HG03575 (cell line): Measurements from ENCODE around the gene CTNND2.
"Not testable (repeated sequence)": the region's sequence is repeated elsewhere in the genome, so short reads cannot be mapped to it uniquely, and the experiment has no call there.

Experiments used
- ATAC-seq: cut with Tn5 transposase; IDR thresholded peaks from one replicate; pipeline ENCODE4 v1.9.1; 2021; ENCODE audit not compliant: unreplicated experiment, insufficient number of reproducible peaks, low FRiP score; ENCODE audit errors: extremely low read depth

Gene CTNND2

DNA sequence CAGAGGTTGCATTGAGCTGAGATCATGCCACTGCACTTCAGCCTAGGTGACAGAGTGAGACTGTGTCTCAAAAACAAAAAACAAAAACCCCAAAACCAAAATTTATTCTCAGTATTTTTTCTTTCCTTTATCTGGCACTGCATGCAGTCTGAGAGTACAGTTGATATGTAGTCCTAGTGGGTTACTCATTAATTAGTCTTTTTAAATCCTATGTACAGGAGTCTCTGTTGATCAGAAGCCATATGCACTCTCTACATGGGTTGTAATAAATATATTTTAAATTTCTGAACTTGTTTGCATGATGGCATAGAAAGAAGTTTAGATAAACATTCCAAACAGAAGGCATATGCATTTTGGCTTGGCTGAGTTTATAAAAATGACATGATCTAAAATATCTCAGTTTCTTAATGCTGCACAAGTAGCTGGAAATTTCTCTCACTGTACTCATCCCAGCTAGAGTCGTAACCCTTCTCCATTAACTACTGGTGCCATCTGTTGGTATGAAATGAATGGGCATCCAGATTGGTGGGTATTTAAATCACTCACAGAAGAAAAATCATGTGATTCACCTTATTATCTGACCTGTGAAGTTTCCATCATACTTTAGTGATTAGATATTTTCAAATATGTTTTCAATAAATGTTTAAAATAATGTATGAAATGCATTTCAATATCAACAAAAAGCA lies 284.8 kb downstream of the CTNND2 start:
- ATAC-seq = no peak

GRCh38 chr5:11617080-11617479 lies 287.2 kb downstream of the CTNND2 start:
- ATAC-seq = no peak

DNA sequence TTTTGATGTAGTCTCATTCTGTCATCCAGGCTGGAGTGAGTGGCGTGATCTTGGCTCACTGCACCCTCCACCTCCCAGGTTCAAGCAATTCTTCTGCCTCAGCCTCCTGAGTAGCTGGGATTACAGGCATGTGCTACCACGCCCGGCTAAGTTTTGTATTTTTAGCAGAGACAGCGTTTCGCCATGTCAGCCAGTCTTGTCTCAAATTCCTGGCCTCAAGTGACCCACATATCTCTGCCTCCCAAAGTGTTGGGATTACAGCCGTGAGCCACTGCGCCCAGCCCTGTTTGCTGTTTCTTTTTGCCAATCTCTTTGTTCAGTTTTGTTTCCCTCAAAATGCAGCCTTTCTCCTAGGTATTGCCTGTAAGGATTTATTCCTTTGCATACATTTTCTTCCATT lies 287.6 kb downstream of the CTNND2 start:
- not testable (repeated sequence) for ATAC-seq

DNA sequence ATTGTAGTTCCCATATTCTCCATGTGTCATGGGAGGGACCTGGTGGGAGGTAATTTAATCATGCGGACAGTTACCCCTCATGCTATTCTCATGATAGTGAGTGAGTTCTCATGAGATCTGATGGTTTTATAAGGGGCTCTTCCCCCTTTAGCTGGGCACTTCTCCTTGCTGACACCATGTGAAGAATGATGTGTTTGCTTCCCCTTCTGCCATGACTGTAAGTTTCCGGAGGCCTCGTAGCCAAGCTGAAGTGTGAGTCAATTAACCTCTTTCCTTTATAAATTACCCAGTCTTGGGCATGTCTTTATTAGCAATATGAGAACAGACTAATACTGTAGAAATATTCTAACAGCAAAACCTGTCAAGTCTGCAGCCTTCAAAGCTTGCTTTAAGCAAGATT lies 293.2 kb downstream of the CTNND2 start:
- no peak for ATAC-seq

DNA sequence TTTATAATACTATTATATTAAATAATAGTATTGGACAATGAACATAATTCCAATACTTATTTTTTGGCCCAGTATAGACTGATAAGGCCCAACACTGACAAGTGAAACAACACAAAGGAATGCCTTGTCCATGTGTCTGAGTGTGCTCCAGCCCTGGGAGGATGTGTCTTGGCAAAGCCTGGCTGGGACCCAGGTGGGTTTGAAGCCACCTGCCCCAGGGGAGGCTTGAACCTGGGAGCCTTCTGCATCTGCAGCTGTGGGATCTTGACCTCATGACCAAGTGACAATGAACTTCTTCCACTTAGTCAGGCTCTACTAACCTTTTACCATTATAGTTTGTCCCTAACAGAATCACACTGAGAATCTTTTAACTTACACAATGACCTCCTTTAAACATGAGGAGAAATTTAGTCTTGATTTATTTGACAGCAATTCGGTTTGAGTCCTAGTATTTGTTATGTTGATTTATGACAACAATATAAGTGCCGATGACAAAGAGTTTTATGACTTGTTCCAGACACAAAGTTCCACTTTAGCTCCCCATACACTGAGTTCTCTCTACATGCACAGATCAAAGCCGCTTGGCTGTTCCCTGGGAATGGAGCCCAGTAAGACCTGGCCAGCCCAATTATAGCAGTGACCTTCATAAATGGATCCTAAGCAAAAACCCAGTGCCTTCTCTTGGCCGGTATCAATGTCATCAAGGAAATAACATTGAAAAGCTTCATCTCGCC lies 294.5 kb downstream of the CTNND2 start:
- ATAC-seq = no peak

GRCh38 chr5:11608530-11608929 lies 295.7 kb downstream of the CTNND2 start:
- ATAC-seq = no peak

- no peak for ATAC-seq
These were observed 296.2 kb downstream of the CTNND2 start for GRCh38 chr5:11607944-11608483.

- ATAC-seq = no peak
These were observed 301.9 kb downstream of the CTNND2 start for GRCh38 chr5:11602298-11602697.

GRCh38 chr5:11599499-11599898 lies 304.7 kb downstream of the CTNND2 start:
- ATAC-seq = no peak

GRCh38 chr5:11596657-11597071 lies 307.6 kb downstream of the CTNND2 start:
- ATAC-seq = no peak

DNA sequence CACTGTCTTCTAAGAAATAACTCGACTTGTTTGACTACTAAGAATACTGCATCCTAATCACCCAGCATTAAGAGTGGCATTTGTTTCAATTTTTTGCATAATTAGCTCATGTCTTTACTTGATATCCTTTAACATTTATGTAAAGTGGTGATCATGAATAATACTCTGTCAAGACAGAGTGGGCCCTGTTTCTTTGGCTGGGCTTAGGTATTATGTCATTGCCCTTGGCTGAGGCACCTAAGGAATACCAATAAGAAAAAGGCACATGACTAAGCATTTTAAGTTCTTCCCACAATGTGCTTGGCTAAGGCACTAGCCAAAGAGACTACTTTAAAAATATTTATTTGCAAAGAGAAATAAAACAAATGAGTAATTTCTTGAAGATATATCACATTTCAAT lies 308.1 kb downstream of the CTNND2 start:
- no peak for ATAC-seq

- no peak for ATAC-seq
These were observed 309.2 kb downstream of the CTNND2 start for GRCh38 chr5:11595045-11595444.

- ATAC-seq = no peak
These were observed 310.2 kb downstream of the CTNND2 start for GRCh38 chr5:11594021-11594420.

- ATAC-seq = no peak
These were observed 313.8 kb downstream of the CTNND2 start for GRCh38 chr5:11590475-11590874.

GRCh38 chr5:11588803-11589202 lies 315.4 kb downstream of the CTNND2 start:
- ATAC-seq = no peak

GRCh38 chr5:11584017-11584416 lies 320.2 kb downstream of the CTNND2 start:
- no peak for ATAC-seq

DNA sequence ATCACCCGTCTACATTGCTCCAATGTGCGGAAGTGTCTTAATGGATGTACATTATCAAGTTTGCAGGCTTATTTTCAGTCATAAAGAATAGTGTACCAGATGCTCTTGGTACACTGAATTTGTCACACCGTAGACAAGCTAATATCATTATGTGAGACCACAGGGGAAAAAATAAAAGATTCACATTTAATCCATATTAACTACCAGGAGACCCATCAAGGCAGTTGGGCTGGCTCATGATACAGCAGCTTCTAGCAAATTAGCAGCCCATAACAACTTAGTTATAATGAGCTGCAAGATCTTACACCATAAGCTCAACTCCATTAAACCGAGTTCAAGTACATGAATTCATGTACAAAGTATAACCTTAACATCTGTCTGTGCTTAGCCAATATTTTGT lies 324.9 kb downstream of the CTNND2 start:
- ATAC-seq = no peak

DNA sequence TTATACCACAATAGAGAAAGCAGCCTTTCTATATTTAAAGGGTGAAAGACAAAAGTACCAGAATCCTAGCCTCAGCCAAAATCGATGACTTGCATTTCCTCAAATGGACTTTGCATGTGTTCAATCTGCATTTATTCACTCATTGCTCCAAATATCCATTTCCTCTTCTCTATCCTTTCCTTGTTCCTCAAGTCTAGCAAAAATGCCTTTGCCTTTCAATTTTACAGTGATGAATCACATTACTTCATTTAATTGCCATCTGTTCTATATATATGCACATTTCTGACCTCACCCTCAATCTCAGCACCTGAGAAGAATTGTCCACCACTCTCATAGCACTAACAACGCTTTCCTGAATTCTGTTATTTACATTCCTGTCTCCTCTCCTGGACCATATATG lies 329.5 kb downstream of the CTNND2 start:
- ATAC-seq = no peak

GRCh38 chr5:11573140-11573992 lies 330.9 kb downstream of the CTNND2 start:
- ATAC-seq = no peak

DNA sequence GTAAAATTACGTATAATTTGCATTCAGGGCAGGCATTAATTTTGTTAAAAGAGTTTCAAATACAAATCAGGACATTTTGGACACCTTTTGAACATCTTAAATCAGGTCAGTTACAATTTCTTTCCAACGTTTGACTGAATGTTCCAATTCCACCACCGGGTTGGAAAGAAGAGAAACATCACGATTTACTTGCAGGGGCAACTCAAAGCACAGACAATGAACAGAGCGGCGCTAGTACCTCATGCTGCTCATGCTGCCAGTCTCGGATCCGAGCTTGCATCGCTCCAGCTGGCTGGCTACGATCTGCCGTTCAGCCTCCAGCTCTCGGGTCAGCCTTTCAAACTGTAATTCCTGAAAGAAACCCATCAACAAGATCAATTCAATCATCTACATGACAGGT lies 339.5 kb downstream of the CTNND2 start:
- no peak for ATAC-seq
